PC-9 (cell line): ENCODE data around the gene CREBBP. TPM values are rescaled to one million over a fixed set of nuclear protein-coding genes. Genes with fewer than 3 reads are reported as not detected.

Source experiments
- BruUV-seq: library from RNA; stranded (reverse); fragments of 400-500 nt; replicated peaks from 2 replicates; lab custom pipeline; 2021; lab: Mats Ljungman, UMichigan
- CTCF ChIA-PET: fragments of 300-600 bp; sonication (Branson Sonifier 250); formaldehyde crosslinking; loops from one replicate; lab custom pipeline; 2022; ENCODE audit warnings: antibody characterized with exemption; lab: Charles Lee
- POLR2A ChIA-PET: fragments of 300-600 bp; sonication (Branson Sonifier 250); formaldehyde crosslinking; loops from one replicate; lab custom pipeline; 2022; ENCODE audit warnings: antibody characterized with exemption; ENCODE audit not compliant: unreplicated experiment; lab: Charles Lee
- DNase-seq, 2 experiments: peaks; one replicate each; pipeline versions ENCODE4 v3.0.0 to v3.0.0-alpha.2; 2015 to 2022; ENCODE audit warnings: mixed read lengths in 1 of 2
- H2AFZ ChIP-seq: fragments of 200-600 bp; sonication (generic); 2 replicates; pipeline ENCODE4 v1.8.1; 2017; ENCODE audit warnings: antibody characterized with exemption
- H3F3A ChIP-seq: fragments of 200-600 bp; sonication (generic); 2 replicates; pipeline ENCODE4 v1.8.1; 2017; ENCODE audit warnings: antibody characterized with exemption, mild to moderate bottlenecking, low read depth; ENCODE audit not compliant: insufficient read depth
- H3K27ac ChIP-seq: fragments of 200-600 bp; sonication (generic); 2 replicates; pipeline ENCODE4 v1.6.1; 2016; ENCODE audit warnings: mixed run types
- H3K27me3 ChIP-seq: fragments of 200-600 bp; sonication (generic); 2 replicates; pipeline ENCODE4 v1.6.1; 2016; ENCODE audit warnings: low read depth, mixed run types; ENCODE audit not compliant: insufficient read depth
- H3K36me3 ChIP-seq: fragments of 200-600 bp; sonication (generic); 2 replicates; pipeline ENCODE4 v1.6.1; 2016; ENCODE audit warnings: low read depth, mixed run types
- H3K4me1 ChIP-seq: fragments of 200-600 bp; sonication (generic); replicated peaks from 2 replicates; pipeline ENCODE4 v1.6.1; 2016; ENCODE audit warnings: mixed run types; ENCODE audit not compliant: insufficient read depth
- H3K4me2 ChIP-seq: fragments of 200-600 bp; sonication (generic); 2 replicates; pipeline ENCODE4 v1.6.1; 2017; ENCODE audit warnings: mixed run types
- H3K4me3 ChIP-seq: fragments of 200-600 bp; sonication (generic); 2 replicates; pipeline ENCODE4 v1.6.1; 2016; ENCODE audit warnings: mixed run types
- H3K79me2 ChIP-seq: fragments of 200-600 bp; sonication (generic); 2 replicates; pipeline ENCODE4 v1.6.1; 2017; ENCODE audit warnings: low read depth, mixed run types
- H3K9me2 ChIP-seq: fragments of 200-600 bp; sonication (generic); 2 replicates; pipeline ENCODE4 v1.8.1; 2017; ENCODE audit warnings: mild to moderate bottlenecking; ENCODE audit not compliant: insufficient read depth
- H3K9me3 ChIP-seq: fragments of 200-600 bp; sonication (generic); 2 replicates; pipeline ENCODE4 v1.8.1; 2016; ENCODE audit warnings: low read depth; ENCODE audit not compliant: insufficient read depth
- H4K20me1 ChIP-seq: fragments of 200-600 bp; sonication (generic); 2 replicates; pipeline ENCODE4 v1.8.1; 2017; ENCODE audit not compliant: insufficient read depth
- CTCF ChIP-seq: fragments of 200-600 bp; sonication (generic); conservative IDR thresholded peaks from 2 replicates; pipeline ENCODE4 v1.6.1; 2017; ENCODE audit warnings: mixed run types, antibody characterized with exemption, mild to moderate bottlenecking, moderate library complexity
- EZH2 ChIP-seq: fragments of 200-600 bp; sonication (generic); IDR thresholded peaks from 2 replicates; pipeline ENCODE4 v1.8.0; 2017; ENCODE audit warnings: antibody characterized with exemption, low read depth
- intact Hi-C: fragments of 100-400 bp; cut with micrococcal nuclease; formaldehyde crosslinking; loops from one replicate; pipeline ENCODE4 v1.10.0; 2022; ENCODE audit not compliant: unreplicated experiment
- total RNA-seq: library from RNA; stranded (reverse); gene quantifications from 2 replicates; pipeline ENCODE4 v1.2.3, GENCODE V29; 2021

The CREBBP gene
- total RNA-seq, 1 experiment from 2014 or later: 74.9 TPM

- H3K9me2 ChIP-seq: no peaks in the 10 kb centered on the region
- intact Hi-C loops: no loop called here
- no peak overlapping the region for H3K4me3 ChIP-seq
- H3F3A ChIP-seq: peaks cover 10% of the 10 kb centered on the region; the same call in 1 of the 2 replicates
- H3K4me1 ChIP-seq: no peaks in the 10 kb centered on the region
- H3K79me2 ChIP-seq: no peaks in the 10 kb centered on the region
- H4K20me1 ChIP-seq: peaks cover 6% of the 10 kb centered on the region
- CTCF ChIA-PET: no interaction called here
- DNase-seq: no peak
- H3K9me3 ChIP-seq: no peaks in the 10 kb centered on the region
- H3K36me3 ChIP-seq: 0 out of 2 replicates have a peak, but pooled peaks cover 3% of the 10 kb centered on the region
- POLR2A ChIA-PET: no interaction called here
- no peak overlapping the region for H2AFZ ChIP-seq
- H3K27me3 ChIP-seq: no peaks in the 10 kb centered on the region
- BruUV-seq: no TSS peak
- H3K27ac ChIP-seq: no peak overlapping the region
- TF ChIP-seq EZH2 (no peak), CTCF (no peak)
- no peak overlapping the region for H3K4me2 ChIP-seq
These were observed 151.1 kb downstream of the CREBBP start for GRCh38 chr16:3729161-3730112.

- Histone ChIP-seq H3K9me2 (no peaks in the 10 kb centered on the region), H3F3A (peaks cover 10% of the 10 kb centered on the region; the same call in 1 of the 2 replicates), H3K27me3 (no peaks in the 10 kb centered on the region), H3K36me3 (0 out of 2 replicates have a peak, but pooled peaks cover 3% of the 10 kb centered on the region), H3K4me1 (no peaks in the 10 kb centered on the region), H3K79me2 (no peaks in the 10 kb centered on the region), H2AFZ (no peak overlapping the region), H4K20me1 (peaks cover 6% of the 10 kb centered on the region), H3K4me2 (no peak overlapping the region), H3K27ac (no peak overlapping the region), H3K4me3 (no peak overlapping the region), H3K9me3 (no peaks in the 10 kb centered on the region)
- no peak for DNase-seq
- POLR2A ChIA-PET: no interaction called here
- TF ChIP-seq EZH2: no peak
- no peak for TF ChIP-seq CTCF
- intact Hi-C loops: no loop called here
- CTCF ChIA-PET: no interaction called here
- no TSS peak for BruUV-seq
These were observed 151.9 kb downstream of the CREBBP start for GRCh38 chr16:3728424-3729160.

- BruUV-seq: no TSS peak
- H3K4me3 ChIP-seq: no peak overlapping the region
These were observed 152.6 kb downstream of the CREBBP start for GRCh38 chr16:3727806-3728381.

More at GRCh38 chr16:3727806-3728381, 152.6 kb downstream of the CREBBP start:
- H3K4me1 ChIP-seq: no peaks in the 10 kb centered on the region
- peaks cover 6% of the 10 kb centered on the region for H4K20me1 ChIP-seq
- no peak overlapping the region for H3K27ac ChIP-seq
- H3K79me2 ChIP-seq: no peaks in the 10 kb centered on the region
- no peak overlapping the region for H2AFZ ChIP-seq
- no peaks in the 10 kb centered on the region for H3K27me3 ChIP-seq
- no peak overlapping the region for H3K4me2 ChIP-seq
- DNase-seq: no peak
- no peaks in the 10 kb centered on the region for H3K9me2 ChIP-seq
- ChIA-PET POLR2A (no interaction called here), CTCF (no interaction called here)
- 0 out of 2 replicates have a peak, but pooled peaks cover 3% of the 10 kb centered on the region for H3K36me3 ChIP-seq
- peaks cover 10% of the 10 kb centered on the region; the same call in 1 of the 2 replicates for H3F3A ChIP-seq
- H3K9me3 ChIP-seq: no peaks in the 10 kb centered on the region
- TF ChIP-seq CTCF: no peak
- no peak for TF ChIP-seq EZH2
- intact Hi-C loops: no loop called here
